ENCODE measurements around the gene LHFPL4. TPM values are rescaled to one million over a fixed set of nuclear protein-coding genes. Genes with fewer than 3 reads are reported as not detected.

The LHFPL4 gene
- total RNA-seq, 1 experiment from 2014 or later: 16.3 TPM

DNA sequence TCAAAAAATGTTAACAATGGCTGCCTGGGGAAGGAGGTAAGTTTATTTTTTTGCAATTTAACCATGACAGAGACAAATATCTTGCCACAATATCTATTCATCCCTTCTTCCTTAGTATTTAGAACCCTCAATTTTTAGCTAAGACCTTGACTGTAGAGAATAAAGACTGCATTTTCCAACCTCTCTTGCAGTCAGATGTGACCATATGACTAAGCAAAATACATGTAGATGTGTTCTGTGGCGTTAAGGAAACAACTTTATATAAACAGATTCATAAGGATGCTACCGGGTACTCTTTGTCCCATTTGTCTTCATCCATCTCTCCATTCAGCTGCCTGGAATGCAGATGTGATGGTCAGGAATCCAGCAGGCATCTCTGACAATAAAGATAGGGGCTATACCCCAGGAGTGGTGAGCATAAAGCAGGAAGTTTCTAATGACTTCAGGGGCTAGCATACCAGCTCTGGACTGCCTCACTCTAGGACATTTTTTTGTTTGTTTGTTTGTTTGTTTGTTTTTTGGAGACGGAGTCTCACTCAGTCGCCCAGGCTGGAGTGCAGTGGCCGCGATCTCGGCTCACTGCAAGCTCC is 41.1 kb downstream of the LHFPL4 start:
- TF ChIP-seq, protein P1, sequence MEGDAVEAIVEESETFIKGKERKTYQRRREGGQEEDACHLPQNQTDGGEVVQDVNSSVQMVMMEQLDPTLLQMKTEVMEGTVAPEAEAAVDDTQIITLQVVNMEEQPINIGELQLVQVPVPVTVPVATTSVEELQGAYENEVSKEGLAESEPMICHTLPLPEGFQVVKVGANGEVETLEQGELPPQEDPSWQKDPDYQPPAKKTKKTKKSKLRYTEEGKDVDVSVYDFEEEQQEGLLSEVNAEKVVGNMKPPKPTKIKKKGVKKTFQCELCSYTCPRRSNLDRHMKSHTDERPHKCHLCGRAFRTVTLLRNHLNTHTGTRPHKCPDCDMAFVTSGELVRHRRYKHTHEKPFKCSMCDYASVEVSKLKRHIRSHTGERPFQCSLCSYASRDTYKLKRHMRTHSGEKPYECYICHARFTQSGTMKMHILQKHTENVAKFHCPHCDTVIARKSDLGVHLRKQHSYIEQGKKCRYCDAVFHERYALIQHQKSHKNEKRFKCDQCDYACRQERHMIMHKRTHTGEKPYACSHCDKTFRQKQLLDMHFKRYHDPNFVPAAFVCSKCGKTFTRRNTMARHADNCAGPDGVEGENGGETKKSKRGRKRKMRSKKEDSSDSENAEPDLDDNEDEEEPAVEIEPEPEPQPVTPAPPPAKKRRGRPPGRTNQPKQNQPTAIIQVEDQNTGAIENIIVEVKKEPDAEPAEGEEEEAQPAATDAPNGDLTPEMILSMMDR (conservative IDR thresholded peaks at IDR 0.05): no peak
- Histone ChIP-seq H3K23me2 (ENCODE audit: insufficient read length, low read depth, low read length, poor library complexity, severe bottlenecking) (no peaks in the 10 kb centered on the region), H2AK5ac (ENCODE audit: insufficient read length, low read length) (no peak overlapping the region), H3K4ac (ENCODE audit: low read depth, low read length) (no peak overlapping the region), H3K14ac (ENCODE audit: insufficient read depth, low read length) (no peak overlapping the region), H3T11ph (ENCODE audit: low read length) (no peak overlapping the region), H2BK15ac (ENCODE audit: low read depth, low read length) (no peak overlapping the region), H3K79me1 (ENCODE audit: insufficient read depth, low read depth, low read length, poor library complexity, severe bottlenecking) (no peaks in the 10 kb centered on the region), H2BK12ac (ENCODE audit: insufficient read length, low read depth, low read length) (no peak overlapping the region), H4K20me1 (ENCODE audit: control insufficient read depth, insufficient read depth, insufficient read length) (no peaks in the 10 kb centered on the region), H3K4me2 (ENCODE audit: insufficient read depth, insufficient read length, low read length) (no peak overlapping the region), H3K23ac (ENCODE audit: insufficient read length, low read depth, low read length) (no peak overlapping the region), H3K4me1 (ENCODE audit: insufficient read depth, low read length) (no peaks in the 10 kb centered on the region), H2BK120ac (ENCODE audit: low read depth, low read length, poor library complexity, severe bottlenecking) (no peak overlapping the region), H4K5ac (ENCODE audit: insufficient read length, low read depth, low read length) (no peak overlapping the region), H4K8ac (replicated peaks; ENCODE audit: insufficient read length, low read depth, low read length) (no peak overlapping the region), H3K56ac (ENCODE audit: insufficient read length, low read depth, low read length) (no peak overlapping the region), H3K18ac (ENCODE audit: insufficient read length, low read depth, low read length) (no peak overlapping the region), H2BK20ac (ENCODE audit: low read depth, low read length, poor library complexity, severe bottlenecking) (no peak overlapping the region), H4K91ac (ENCODE audit: insufficient read length, low read depth, low read length) (no peak overlapping the region), H3K27ac (ENCODE audit: insufficient read length, low read depth, low read length) (no peak overlapping the region), H2BK5ac (ENCODE audit: insufficient read length, low read length) (no peak overlapping the region), H3K79me2 (ENCODE audit: insufficient read depth, low read length) (no peaks in the 10 kb centered on the region), H3K9ac (ENCODE audit: extremely low read depth, insufficient read length, low read length) (no peak overlapping the region), H3K9me3 (ENCODE audit: control insufficient read depth, low read depth, low read length) (no peaks in the 10 kb centered on the region), H2AFZ (ENCODE audit: low read length) (no peak overlapping the region), H3K27me3 (ENCODE audit: insufficient read depth, low read length) (no peaks in the 10 kb centered on the region)
- no peaks in the 10 kb centered on the region for H3K9me3 Mint-ChIP-seq
- no peak for DNase-seq
- no CpG with 5 or more reads among the region's 7 CpGs for WGBS (ENCODE audit: extremely low coverage, insufficient read length, low lambda C conversion rate)
- H3K36me3 Mint-ChIP-seq (ENCODE audit: insufficient read depth in 1 of 3, low read depth in 3 of 3): no peaks in the 10 kb centered on the region
- no peak overlapping the region for H3K4me3 Mint-ChIP-seq
- peaks cover 0 to 9% of the 10 kb centered on the region in 2 experiments; a peak in 2 of 4 replicates for H3K4me1 Mint-ChIP-seq
- peak overlapping the region in 1 of 3 experiments; percentile 50; a peak in 1 of 7 replicates for H3K27ac Mint-ChIP-seq
- H3K27me3 Mint-ChIP-seq (ENCODE audit: low read depth): peaks cover 32% of the 10 kb centered on the region

Measured in H9 (cell line).